PC-9 (cell line): ENCODE measurements around the gene PSMB5.

Experiments
- CTCF ChIP-seq: fragments of 200-600 bp; sonication (generic); conservative IDR thresholded peaks from 2 replicates; pipeline ENCODE4 v1.6.1; 2017; ENCODE audit warnings: mixed run types, antibody characterized with exemption, mild to moderate bottlenecking, moderate library complexity
- EZH2 ChIP-seq: fragments of 200-600 bp; sonication (generic); IDR thresholded peaks from 2 replicates; pipeline ENCODE4 v1.8.0; 2017; ENCODE audit warnings: antibody characterized with exemption, low read depth

- TF ChIP-seq CTCF (peak; percentile 90), EZH2 (no peak)
Measured at GRCh38 chr14:23068789-23069412, 34.2 kb upstream of the PSMB5 start.
